IgD-negative memory B cell (primary cell): Measurements from ENCODE around the gene CDK14. TPM values are rescaled to one million over a fixed set of nuclear protein-coding genes. Genes with fewer than 3 reads are reported as not detected.

Experiments used
- H3K27ac Mint-ChIP-seq, 3 donors: one replicate each; pipeline ENCODE4 v1.8.0; 2020 to 2022; ENCODE audit warnings: mild to moderate bottlenecking in 3 of 3, mixed read lengths in 3 of 3, moderate library complexity in 1 of 3
- H3K27me3 Mint-ChIP-seq: one replicate; pipeline ENCODE4 v1.8.0; 2021; ENCODE audit warnings: mixed read lengths
- H3K36me3 Mint-ChIP-seq: one replicate; pipeline ENCODE4 v1.8.0; 2020; ENCODE audit warnings: mild to moderate bottlenecking, mixed read lengths
- H3K4me1 Mint-ChIP-seq, 3 donors: one replicate each; pipeline ENCODE4 v1.8.0; 2020 to 2022; ENCODE audit warnings: mixed read lengths in 3 of 3, mild to moderate bottlenecking in 1 of 3
- H3K4me3 Mint-ChIP-seq, 4 donors: one replicate each; pipeline ENCODE4 v1.8.0; 2020 to 2022; ENCODE audit warnings: mild to moderate bottlenecking in 4 of 4, mixed read lengths in 4 of 4, moderate library complexity in 3 of 4
- H3K9me3 Mint-ChIP-seq, 3 donors: one replicate each; pipeline ENCODE4 v1.8.0; 2020 to 2021; ENCODE audit warnings: mixed read lengths in 3 of 3, mild to moderate bottlenecking in 1 of 3
- polyA plus RNA-seq: library from polyadenylated mRNA; unstranded; fragments of 300-500 nt; fragmentation: Illumina TruSeq; gene quantifications from one replicate; pipeline ENCODE4 v1.2.3, GENCODE V29; 2021

The CDK14 gene
- polyA plus RNA-seq, 1 donor from 2014 or later = 53.0 TPM

GRCh38 chr7:90832726-90833125 lies 236.6 kb downstream of the CDK14 start:
- Mint-ChIP-seq H3K27ac (no peak overlapping the region), H3K4me3 (peak overlapping the region in 1 of 4 donors; percentile 50), H3K9me3 (peaks cover 4 to 17% (median 14%) of the 10 kb centered on the region in 3 donors), H3K36me3 (peaks cover 32% of the 10 kb centered on the region), H3K4me1 (peaks cover 18 to 53% (median 35%) of the 10 kb centered on the region in 3 donors), H3K27me3 (no peaks in the 10 kb centered on the region)

GRCh38 chr7:90833443-90833842 lies 237.3 kb downstream of the CDK14 start:
- peaks cover 34% of the 10 kb centered on the region for H3K36me3 Mint-ChIP-seq
- peaks cover 18 to 53% (median 37%) of the 10 kb centered on the region in 3 donors for H3K4me1 Mint-ChIP-seq
- no peak overlapping the region for H3K4me3 Mint-ChIP-seq
- peaks cover 5 to 22% (median 16%) of the 10 kb centered on the region in 3 donors for H3K9me3 Mint-ChIP-seq
- peak overlapping the region in 1 of 3 donors; percentile 4 for H3K27ac Mint-ChIP-seq
- no peaks in the 10 kb centered on the region for H3K27me3 Mint-ChIP-seq

DNA sequence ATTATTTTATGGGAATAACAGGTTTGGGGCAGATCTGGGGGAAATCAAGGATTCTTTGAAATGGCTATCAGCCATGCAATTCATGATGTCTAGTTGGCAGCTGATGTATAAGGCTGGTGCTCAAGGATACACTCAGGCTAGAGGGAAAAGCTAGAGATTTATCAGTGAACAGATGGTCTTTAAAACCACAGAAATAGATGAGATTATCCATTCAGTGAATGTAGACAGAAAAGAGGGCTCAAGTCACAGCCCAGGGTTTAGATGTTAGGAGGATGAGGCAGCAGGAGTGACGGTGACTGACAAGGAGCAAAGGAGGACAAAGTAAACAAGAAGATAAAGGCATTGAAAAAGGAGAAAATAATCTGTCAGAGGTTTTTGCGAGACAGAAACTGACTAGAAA lies 238.7 kb downstream of the CDK14 start:
- peaks cover 34% of the 10 kb centered on the region for H3K36me3 Mint-ChIP-seq
- peak overlapping the region in 1 of 3 donors; percentile 42 for H3K27ac Mint-ChIP-seq
- H3K9me3 Mint-ChIP-seq = peaks cover 7 to 20% (median 19%) of the 10 kb centered on the region in 3 donors
- peaks cover 28 to 51% (median 42%) of the 10 kb centered on the region in 3 donors for H3K4me1 Mint-ChIP-seq
- no peak overlapping the region for H3K4me3 Mint-ChIP-seq
- no peaks in the 10 kb centered on the region for H3K27me3 Mint-ChIP-seq

- H3K4me1 Mint-ChIP-seq = peaks cover 32 to 54% (median 47%) of the 10 kb centered on the region in 3 donors
Measured at GRCh38 chr7:90835861-90836260, 239.7 kb downstream of the CDK14 start.

GRCh38 chr7:90836937-90837336 lies 240.8 kb downstream of the CDK14 start:
- peaks cover 7 to 20% (median 10%) of the 10 kb centered on the region in 3 donors for H3K9me3 Mint-ChIP-seq

More at GRCh38 chr7:90835861-90836260, 239.7 kb downstream of the CDK14 start:
- Mint-ChIP-seq H3K9me3 (peaks cover 7 to 20% (median 11%) of the 10 kb centered on the region in 3 donors), H3K27ac (no peak overlapping the region), H3K36me3 (peaks cover 31% of the 10 kb centered on the region), H3K4me3 (no peak overlapping the region), H3K27me3 (no peaks in the 10 kb centered on the region)

GRCh38 chr7:90838799-90839198 lies 242.7 kb downstream of the CDK14 start:
- peaks cover 29 to 46% (median 36%) of the 10 kb centered on the region in 3 donors for H3K4me1 Mint-ChIP-seq
- peaks cover 30% of the 10 kb centered on the region for H3K36me3 Mint-ChIP-seq
- H3K4me3 Mint-ChIP-seq = peak overlapping the region in 2 of 4 donors; percentile 6 to 12
- peaks cover 7 to 20% (median 10%) of the 10 kb centered on the region in 3 donors for H3K9me3 Mint-ChIP-seq
- H3K27ac Mint-ChIP-seq = peak overlapping the region in 1 of 3 donors; percentile 50
- no peaks in the 10 kb centered on the region for H3K27me3 Mint-ChIP-seq

More at GRCh38 chr7:90836937-90837336, 240.8 kb downstream of the CDK14 start:
- Mint-ChIP-seq H3K4me3 (no peak overlapping the region), H3K27me3 (no peaks in the 10 kb centered on the region), H3K27ac (no peak overlapping the region), H3K4me1 (peaks cover 29 to 45% (median 42%) of the 10 kb centered on the region in 3 donors), H3K36me3 (peaks cover 28% of the 10 kb centered on the region)

DNA sequence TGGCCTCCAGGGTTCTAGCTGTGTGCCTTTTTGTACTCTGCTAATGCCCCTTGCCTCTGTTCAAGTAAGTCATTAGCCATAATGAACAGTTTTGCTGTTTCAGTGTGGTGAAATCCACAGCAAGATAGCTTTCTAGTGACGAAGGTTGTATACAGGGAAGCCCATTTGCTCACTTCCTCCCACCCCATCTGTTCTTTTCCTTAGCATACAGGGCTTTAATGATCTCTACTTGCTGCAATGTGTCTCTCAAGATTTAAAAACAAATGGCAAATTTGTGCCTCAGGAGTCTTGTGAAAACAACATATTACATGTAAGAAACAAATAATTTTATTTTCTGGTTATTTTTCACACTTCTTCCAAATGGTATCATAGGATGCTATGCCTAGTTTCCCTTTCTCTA lies 243.2 kb downstream of the CDK14 start:
- Mint-ChIP-seq H3K36me3 (peaks cover 30% of the 10 kb centered on the region), H3K4me1 (peaks cover 26 to 48% (median 32%) of the 10 kb centered on the region in 3 donors), H3K9me3 (peaks cover 7 to 20% (median 10%) of the 10 kb centered on the region in 3 donors), H3K27me3 (no peaks in the 10 kb centered on the region), H3K4me3 (no peak overlapping the region), H3K27ac (peak overlapping the region in 2 of 3 donors; percentile 50 to 54)

DNA sequence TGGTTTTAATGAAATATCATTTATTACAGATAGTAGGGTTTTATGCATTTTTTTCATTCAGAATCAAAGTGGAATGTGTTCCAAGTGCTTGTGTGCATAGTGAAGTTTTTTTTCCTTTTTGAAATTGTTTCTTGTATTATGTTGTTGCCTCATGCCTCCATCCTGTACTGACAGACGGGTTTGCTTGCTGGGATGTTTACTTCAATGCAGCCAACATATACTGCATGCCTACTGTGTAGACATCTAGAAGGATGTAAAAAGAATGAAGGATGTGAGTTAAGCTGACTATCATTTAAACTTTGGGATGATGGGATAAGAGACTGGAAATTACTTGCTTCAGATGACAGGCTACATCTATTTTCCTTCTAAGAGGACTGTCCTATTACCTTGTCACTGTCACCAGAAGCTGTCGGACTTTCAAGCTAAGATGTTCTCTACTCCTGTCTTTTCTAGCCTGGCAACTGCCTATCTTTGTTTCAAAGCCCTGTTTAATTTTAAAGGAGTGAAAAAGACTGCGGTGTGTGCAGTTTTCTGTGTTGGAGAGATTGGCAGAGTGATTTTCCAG lies 243.7 kb downstream of the CDK14 start:
- H3K36me3 Mint-ChIP-seq = peaks cover 27% of the 10 kb centered on the region
- H3K27me3 Mint-ChIP-seq = no peaks in the 10 kb centered on the region
- peak overlapping the region in 1 of 4 donors; percentile 29 for H3K4me3 Mint-ChIP-seq
- peak overlapping the region in 1 of 3 donors; percentile 54 for H3K27ac Mint-ChIP-seq
- peaks cover 7 to 20% (median 10%) of the 10 kb centered on the region in 3 donors for H3K9me3 Mint-ChIP-seq
- H3K4me1 Mint-ChIP-seq = peaks cover 25 to 46% (median 27%) of the 10 kb centered on the region in 3 donors

DNA sequence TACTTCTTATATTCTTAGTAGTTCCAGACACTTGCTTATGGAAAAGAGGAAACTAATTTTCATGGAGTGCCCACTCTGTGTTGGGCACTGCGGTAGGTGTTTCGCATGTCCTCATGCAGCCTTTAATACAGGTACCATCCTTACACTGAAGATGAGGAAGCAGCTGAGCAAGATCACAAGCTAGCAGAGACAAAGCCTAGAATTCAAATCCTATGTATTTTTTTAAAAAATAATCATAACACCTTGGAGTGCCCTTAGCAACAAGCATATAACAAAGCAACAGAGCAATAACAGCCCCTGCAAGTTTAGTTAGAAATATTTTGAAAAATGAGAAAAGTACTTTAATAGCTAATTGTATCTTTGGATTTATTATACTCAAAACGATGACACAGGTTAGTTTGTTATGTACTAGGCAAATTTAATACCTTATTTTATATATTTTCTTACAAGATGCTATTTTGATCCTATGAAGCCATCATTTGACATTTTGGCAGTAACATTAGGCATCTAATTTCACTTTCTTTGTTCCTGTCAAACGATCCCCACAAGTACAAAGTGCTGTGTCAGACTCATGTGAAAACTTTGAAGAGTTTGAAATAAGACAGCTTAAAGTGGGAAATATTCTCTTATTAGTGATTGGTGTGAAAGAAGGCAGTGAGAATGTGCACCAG lies 245.8 kb downstream of the CDK14 start:
- Mint-ChIP-seq H3K27ac (peak overlapping the region in 1 of 3 donors; percentile 5), H3K4me1 (peaks cover 22 to 49% (median 26%) of the 10 kb centered on the region in 3 donors), H3K9me3 (peaks cover 7 to 15% (median 10%) of the 10 kb centered on the region in 3 donors), H3K4me3 (no peak overlapping the region), H3K27me3 (no peaks in the 10 kb centered on the region), H3K36me3 (peaks cover 19% of the 10 kb centered on the region)

GRCh38 chr7:90842430-90842788 lies 246.3 kb downstream of the CDK14 start:
- H3K36me3 Mint-ChIP-seq = peaks cover 18% of the 10 kb centered on the region
- peaks cover 22 to 49% (median 27%) of the 10 kb centered on the region in 3 donors for H3K4me1 Mint-ChIP-seq
- H3K4me3 Mint-ChIP-seq = no peak overlapping the region
- H3K27me3 Mint-ChIP-seq = no peaks in the 10 kb centered on the region
- peaks cover 7 to 15% (median 10%) of the 10 kb centered on the region in 3 donors for H3K9me3 Mint-ChIP-seq
- peak overlapping the region in 1 of 3 donors; percentile 5 for H3K27ac Mint-ChIP-seq

- H3K4me3 Mint-ChIP-seq = no peak overlapping the region
- H3K4me1 Mint-ChIP-seq = peaks cover 22 to 46% (median 28%) of the 10 kb centered on the region in 3 donors
- peak overlapping the region in 1 of 3 donors; percentile 10 for H3K27ac Mint-ChIP-seq
Measured at GRCh38 chr7:90843472-90843871, 247.4 kb downstream of the CDK14 start.

DNA sequence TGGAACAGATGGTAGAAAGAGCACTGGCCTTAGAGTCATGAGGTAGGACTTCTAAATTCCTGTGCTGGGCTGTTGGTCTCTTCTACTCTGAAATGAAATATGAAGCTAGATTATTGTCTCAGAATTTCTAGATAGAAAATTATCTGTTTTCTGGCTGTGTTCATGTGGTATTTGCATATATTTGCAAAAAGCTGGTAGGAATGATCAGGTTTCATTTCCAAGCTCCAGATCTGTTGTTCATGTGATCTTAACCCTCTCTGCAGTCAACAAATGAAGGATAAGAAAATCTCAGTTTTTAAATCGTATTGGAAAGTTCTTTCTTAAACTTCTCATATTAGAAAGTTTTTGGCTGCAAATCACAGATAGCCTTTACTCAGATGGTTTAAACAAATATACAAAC lies 248.3 kb downstream of the CDK14 start:
- H3K27ac Mint-ChIP-seq = no peak overlapping the region
- no peaks in the 10 kb centered on the region for H3K27me3 Mint-ChIP-seq
- H3K4me3 Mint-ChIP-seq = no peak overlapping the region
- no peaks in the 10 kb centered on the region for H3K9me3 Mint-ChIP-seq
- peaks cover 9% of the 10 kb centered on the region for H3K36me3 Mint-ChIP-seq
- peaks cover 24 to 39% (median 29%) of the 10 kb centered on the region in 3 donors for H3K4me1 Mint-ChIP-seq

More at GRCh38 chr7:90843472-90843871, 247.4 kb downstream of the CDK14 start:
- Mint-ChIP-seq H3K27me3 (no peaks in the 10 kb centered on the region), H3K9me3 (peaks cover 4 to 8% (median 5%) of the 10 kb centered on the region in 3 donors), H3K36me3 (peaks cover 13% of the 10 kb centered on the region)

DNA sequence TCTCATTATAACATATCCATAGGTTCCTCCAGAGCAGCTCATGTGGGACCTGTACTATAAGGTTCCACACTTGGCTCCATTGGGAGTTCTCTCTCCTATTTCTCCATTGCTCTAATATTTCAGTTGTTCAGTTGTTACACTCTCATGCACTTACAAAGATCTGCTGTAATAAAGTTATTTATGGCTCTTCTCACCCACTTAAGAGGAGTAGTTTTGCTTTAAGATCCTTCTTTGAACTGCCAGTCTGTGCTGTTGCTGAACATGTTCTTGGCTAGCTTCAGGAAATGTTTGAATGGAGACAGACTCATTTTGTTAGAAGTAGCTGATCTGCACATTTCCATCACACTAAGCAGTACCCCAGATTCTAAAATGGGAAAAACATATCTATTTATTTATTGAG lies 250.1 kb downstream of the CDK14 start:
- Mint-ChIP-seq H3K9me3 (no peaks in the 10 kb centered on the region), H3K4me3 (no peak overlapping the region), H3K4me1 (peaks cover 19 to 32% (median 30%) of the 10 kb centered on the region in 3 donors), H3K27ac (no peak overlapping the region), H3K36me3 (peaks cover 9% of the 10 kb centered on the region), H3K27me3 (no peaks in the 10 kb centered on the region)

GRCh38 chr7:90850066-90850465 lies 253.9 kb downstream of the CDK14 start:
- Mint-ChIP-seq H3K36me3 (peaks cover 7% of the 10 kb centered on the region), H3K27ac (peak overlapping the region in 2 of 3 donors; percentile 6 to 51), H3K4me1 (peaks cover 21 to 33% (median 33%) of the 10 kb centered on the region in 3 donors), H3K4me3 (no peak overlapping the region), H3K9me3 (no peaks in the 10 kb centered on the region), H3K27me3 (no peaks in the 10 kb centered on the region)

DNA sequence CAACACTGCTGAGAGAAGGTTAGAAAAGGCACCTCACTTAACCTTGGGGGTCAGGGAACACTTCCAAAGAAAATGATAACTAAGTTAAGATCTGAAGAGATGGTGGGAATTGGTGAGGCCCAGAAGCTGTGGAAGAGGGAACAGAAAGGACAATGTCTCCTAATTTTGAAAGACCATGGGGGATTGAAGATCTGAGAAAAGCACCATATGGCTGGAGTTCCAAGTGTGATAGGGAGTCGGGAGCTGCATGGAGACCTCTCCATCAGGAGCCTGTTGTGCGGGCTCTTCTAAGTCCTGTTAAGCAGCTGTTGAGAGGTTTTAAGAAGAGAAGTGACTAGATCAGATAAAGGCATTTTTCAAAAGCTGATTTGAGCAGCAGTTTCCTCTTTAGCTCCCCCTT lies 254.3 kb downstream of the CDK14 start:
- Mint-ChIP-seq H3K9me3 (no peaks in the 10 kb centered on the region), H3K4me3 (no peak overlapping the region), H3K36me3 (peaks cover 7% of the 10 kb centered on the region), H3K27ac (peak overlapping the region; percentile 6 to 51 (median 18)), H3K4me1 (peaks cover 21 to 33% (median 33%) of the 10 kb centered on the region in 3 donors), H3K27me3 (no peaks in the 10 kb centered on the region)
